ENCODE results near the gene IL19. TPM values are rescaled to one million over a fixed set of nuclear protein-coding genes. Genes with fewer than 3 reads are reported as not detected.

IL19 gene
- total RNA-seq, 2 experiments from 2014 or later, result not detected

DNA sequence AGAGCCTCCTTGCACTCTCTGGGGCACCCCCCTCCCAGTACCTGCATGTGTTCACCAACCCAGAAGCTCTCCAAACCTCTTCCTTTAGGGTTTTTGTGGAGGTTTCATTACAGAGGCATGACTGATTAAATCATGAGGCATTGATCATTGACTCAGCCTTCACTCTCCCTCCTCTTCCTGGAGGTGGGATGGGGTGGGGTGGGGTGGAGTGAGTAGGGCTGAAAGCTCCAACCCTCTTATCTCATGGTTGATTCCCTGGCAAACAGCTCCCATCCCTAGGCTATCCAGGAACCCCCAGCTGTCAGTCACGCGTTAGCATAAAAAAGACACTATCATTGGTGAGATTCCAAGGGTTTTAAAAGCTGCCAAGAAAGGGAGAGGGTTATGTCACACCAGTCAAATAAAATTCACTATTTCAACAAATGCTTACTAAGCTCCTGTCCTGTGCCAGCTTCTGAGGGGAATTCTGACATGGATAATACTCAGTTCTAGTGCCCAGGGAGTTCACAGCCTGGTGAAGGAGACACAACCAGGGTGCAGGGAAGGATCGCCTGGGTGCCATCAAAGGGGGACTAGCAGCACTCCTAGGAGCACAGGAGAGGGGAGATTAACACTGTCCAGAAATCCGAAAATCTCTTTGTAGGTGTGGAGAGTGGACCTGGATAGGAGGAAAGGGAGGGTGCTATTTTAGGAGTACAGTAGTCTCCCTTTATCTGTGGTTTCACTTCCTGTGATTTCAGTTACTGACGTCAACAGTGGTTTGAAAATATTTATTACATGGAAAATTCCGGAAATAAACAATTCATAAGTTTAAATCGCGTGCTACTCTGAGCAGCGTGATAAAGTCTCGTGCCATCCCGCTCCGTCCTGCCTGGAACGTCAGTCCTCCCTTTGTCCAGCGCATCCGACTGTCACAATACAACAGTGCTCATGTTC, 119.8 kb downstream of the IL19 start:
- Mint-ChIP-seq H3K27me3 (ENCODE audit: low read depth) (peaks cover 4% of the 10 kb centered on the region), H3K4me1 (ENCODE audit: low read depth) (peaks cover 65% of the 10 kb centered on the region), H3K27ac (peak overlapping the region; percentile 64), H3K9me3 (no peaks in the 10 kb centered on the region), H3K4me3 (no peak overlapping the region), H3K36me3 (ENCODE audit: low read depth) (no peaks in the 10 kb centered on the region)
- DNase-seq, result peak; percentile 57
- intact Hi-C loops (cut with micrococcal nuclease), result loop anchor here (1.0 to 2.0 kb wide), 3 partner anchors 14 to 26 kb away; partner anchors contain the start of gene IL20
- CTCF ChIA-PET, result interaction anchor here (0.8 to 1.1 kb wide), 3 partner anchors 16 to 31 kb away, joined by 3 to 5 read pairs (median 5); no protein-coding TSS in a partner anchor

DNA sequence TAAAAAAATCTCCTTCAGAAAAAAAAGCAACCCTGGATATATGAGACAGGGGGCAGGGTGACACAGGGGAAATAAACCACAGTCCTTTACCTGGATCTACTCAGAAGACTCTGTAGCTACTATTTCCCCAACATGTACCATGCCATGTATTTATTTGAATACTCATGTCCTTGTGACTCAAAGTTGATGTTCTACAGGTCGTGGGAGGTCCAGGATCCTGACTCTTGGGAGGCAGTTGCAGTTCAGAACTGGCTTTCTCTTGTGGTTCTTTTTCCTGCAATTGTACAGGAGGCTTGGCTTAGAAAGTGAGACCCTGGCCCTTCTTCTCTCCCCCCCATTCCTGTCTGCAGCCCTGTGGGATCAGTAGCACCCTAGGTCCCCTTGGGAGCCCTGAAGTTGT, 120.8 kb downstream of the IL19 start:
- no peak for DNase-seq
- H3K4me3 Mint-ChIP-seq, result no peak overlapping the region
- no peaks in the 10 kb centered on the region for H3K36me3 Mint-ChIP-seq (ENCODE audit: low read depth)
- no peaks in the 10 kb centered on the region for H3K27me3 Mint-ChIP-seq (ENCODE audit: low read depth)
- intact Hi-C loops (cut with micrococcal nuclease), result loop anchor here (1.0 to 2.0 kb wide), 3 partner anchors 13 to 27 kb away; partner anchors contain the start of gene IL20
- H3K4me1 Mint-ChIP-seq (ENCODE audit: low read depth), result peaks cover 75% of the 10 kb centered on the region
- CTCF ChIA-PET, result interaction anchor here (0.8 to 1.7 kb wide), 2 partner anchors 8 to 157 kb away, joined by 3 to 4 read pairs; no protein-coding TSS in a partner anchor
- H3K27ac Mint-ChIP-seq, result peak overlapping the region; percentile 64
- no peaks in the 10 kb centered on the region for H3K9me3 Mint-ChIP-seq

Other genes with a start within 250 kb of the IL19 start
- 100 to 1,000 TPM; 116 to 122 TPM for gene EIF2D, start 158.3 kb upstream of the IL19 start, total RNA-seq
- gene DYRK3, start 135.2 kb upstream of the IL19 start, total RNA-seq, result 1 to 10 TPM; 6.5 to 6.7 TPM
- gene MAPKAPK2, start 85.9 kb upstream of the IL19 start, total RNA-seq, result 10 to 100 TPM; 83.4 to 85.3 TPM
- gene IL10, start 1.7 kb downstream of the IL19 start, total RNA-seq, result not detected
- gene IL20, start 94.8 kb downstream of the IL19 start, total RNA-seq, result under 1 TPM in 1 of 2 experiments, not detected in 1; 0.31 TPM
- gene IL24, start 126.7 kb downstream of the IL19 start, total RNA-seq, result 10 to 100 TPM; 44.0 to 46.7 TPM
- 10 to 100 TPM; 49.6 to 52.1 TPM for gene FCMR, start 151.2 kb downstream of the IL19 start, total RNA-seq
- gene PIGR, start 175.7 kb downstream of the IL19 start, total RNA-seq, result under 1 TPM in 1 of 2 experiments, not detected in 1; 0.10 TPM
- not detected for gene FCAMR, start 199.7 kb downstream of the IL19 start, total RNA-seq